ENCODE results near the gene NFIB. TPM values are rescaled to one million over a fixed set of nuclear protein-coding genes. Genes with fewer than 3 reads are reported as not detected.

Gene NFIB
- total and polyA plus RNA-seq, 2 experiments from 2014 or later, result 15.2 to 27.3 TPM

DNA sequence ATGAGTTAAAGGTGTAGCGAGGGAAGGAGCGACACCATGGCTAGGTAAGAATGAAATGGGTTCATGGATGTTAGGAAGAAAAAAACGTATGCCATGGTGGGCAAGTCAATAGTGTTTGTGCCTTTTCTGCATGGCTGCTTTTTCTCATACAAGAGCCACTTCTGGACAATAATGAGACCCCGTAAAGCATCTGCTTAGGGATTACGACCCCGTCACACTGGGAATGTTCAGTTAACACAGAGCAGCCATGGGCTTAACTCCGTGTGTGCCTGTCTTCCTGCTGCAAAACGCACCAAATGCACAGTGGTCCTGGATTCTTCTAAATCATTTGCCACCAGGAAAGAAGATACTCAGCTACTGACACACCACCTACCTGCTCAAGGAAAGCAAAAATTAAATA is 81.8 kb downstream of the NFIB start:
- TF ChIP-seq EZH2phosphoT487 (IDR thresholded peaks at IDR 0.05; ENCODE audit: low read depth, severe bottlenecking, unreplicated experiment), result no peak
- no peak for TF ChIP-seq EZH2 (IDR thresholded peaks at IDR 0.05; ENCODE audit: borderline replicate concordance)
- TF ChIP-seq, protein P1, sequence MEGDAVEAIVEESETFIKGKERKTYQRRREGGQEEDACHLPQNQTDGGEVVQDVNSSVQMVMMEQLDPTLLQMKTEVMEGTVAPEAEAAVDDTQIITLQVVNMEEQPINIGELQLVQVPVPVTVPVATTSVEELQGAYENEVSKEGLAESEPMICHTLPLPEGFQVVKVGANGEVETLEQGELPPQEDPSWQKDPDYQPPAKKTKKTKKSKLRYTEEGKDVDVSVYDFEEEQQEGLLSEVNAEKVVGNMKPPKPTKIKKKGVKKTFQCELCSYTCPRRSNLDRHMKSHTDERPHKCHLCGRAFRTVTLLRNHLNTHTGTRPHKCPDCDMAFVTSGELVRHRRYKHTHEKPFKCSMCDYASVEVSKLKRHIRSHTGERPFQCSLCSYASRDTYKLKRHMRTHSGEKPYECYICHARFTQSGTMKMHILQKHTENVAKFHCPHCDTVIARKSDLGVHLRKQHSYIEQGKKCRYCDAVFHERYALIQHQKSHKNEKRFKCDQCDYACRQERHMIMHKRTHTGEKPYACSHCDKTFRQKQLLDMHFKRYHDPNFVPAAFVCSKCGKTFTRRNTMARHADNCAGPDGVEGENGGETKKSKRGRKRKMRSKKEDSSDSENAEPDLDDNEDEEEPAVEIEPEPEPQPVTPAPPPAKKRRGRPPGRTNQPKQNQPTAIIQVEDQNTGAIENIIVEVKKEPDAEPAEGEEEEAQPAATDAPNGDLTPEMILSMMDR (IDR thresholded peaks at IDR 0.05; ENCODE audit: poor library complexity), result no peak
- H3K36me3 ChIP-seq (replicated peaks; ENCODE audit: insufficient read depth, low read depth), result no peaks in the 10 kb centered on the region
- H3K9me2 ChIP-seq (replicated peaks; ENCODE audit: insufficient read depth), result no peaks in the 10 kb centered on the region
- no peaks in the 10 kb centered on the region for H3K27me3 ChIP-seq
- peaks cover 3% of the 10 kb centered on the region for H4K20me1 ChIP-seq (ENCODE audit: insufficient read depth, poor library complexity, severe bottlenecking)
- H2AFZ ChIP-seq, result no peak overlapping the region
- peaks cover 15% of the 10 kb centered on the region for H3K79me2 ChIP-seq
- no peak overlapping the region for H3K4me2 ChIP-seq
- DNase-seq (ENCODE audit: low spot score), result no peak
- H3K27ac ChIP-seq, result no peak overlapping the region
- peaks cover 7% of the 10 kb centered on the region for H3K4me1 ChIP-seq (ENCODE audit: insufficient read depth)
- no peak overlapping the region for H3K4me3 ChIP-seq
- no peaks in the 10 kb centered on the region for H3K9me3 ChIP-seq (ENCODE audit: low read depth)
- 58% methylated on average over 8 of the region's 8 CpGs for WGBS (ENCODE audit: low lambda C conversion rate, missing lambda C conversion rate)

DNA sequence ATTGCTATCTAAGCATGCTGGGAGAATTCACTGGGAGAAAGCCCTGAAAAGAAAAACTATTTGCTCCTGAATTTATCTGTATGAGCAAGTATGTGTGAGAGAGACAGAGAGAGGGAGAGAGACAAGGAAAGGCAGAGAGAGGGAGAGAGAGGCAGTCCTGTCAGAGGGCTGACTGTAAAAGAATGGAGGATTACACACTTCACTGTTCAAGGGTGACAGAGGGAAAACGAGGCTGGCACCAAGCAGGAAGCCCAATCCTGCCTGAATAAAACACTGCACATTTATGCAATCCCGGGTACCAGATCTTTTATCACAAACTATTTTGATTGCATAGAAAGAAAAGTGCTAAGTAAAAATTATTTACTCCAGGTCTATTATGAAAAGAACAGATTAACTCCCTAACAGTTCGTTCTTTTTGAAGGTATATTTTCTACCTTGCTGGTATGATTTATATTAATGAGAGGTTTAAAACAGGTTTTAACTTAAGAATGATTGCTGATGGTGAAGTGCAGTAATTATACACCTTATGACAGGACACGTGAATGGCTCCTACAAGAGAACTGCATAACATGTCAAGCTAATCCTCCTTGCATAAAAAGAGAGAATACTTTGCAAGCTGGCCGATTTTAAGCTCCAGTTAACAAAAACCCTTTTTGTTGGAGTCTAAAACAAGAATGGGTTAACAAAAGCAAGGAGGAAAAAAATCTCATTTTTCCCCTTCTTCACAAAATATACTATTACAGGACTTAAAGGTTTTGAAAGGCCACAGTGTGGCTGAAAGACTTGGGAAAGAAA is 82.5 kb downstream of the NFIB start:
- no peak overlapping the region for H3K4me2 ChIP-seq
- no peak overlapping the region for H3K27ac ChIP-seq
- H3K27me3 ChIP-seq, result no peaks in the 10 kb centered on the region
- 67% methylated on average over 5 of the region's 5 CpGs for WGBS (ENCODE audit: low lambda C conversion rate, missing lambda C conversion rate)
- no peak overlapping the region for H3K4me3 ChIP-seq
- no peaks in the 10 kb centered on the region for H3K36me3 ChIP-seq (replicated peaks; ENCODE audit: insufficient read depth, low read depth)
- TF ChIP-seq, protein P1 (IDR thresholded peaks at IDR 0.05; ENCODE audit: poor library complexity), result no peak
- TF ChIP-seq EZH2 (IDR thresholded peaks at IDR 0.05; ENCODE audit: borderline replicate concordance), result no peak
- peaks cover 7% of the 10 kb centered on the region for H3K4me1 ChIP-seq (ENCODE audit: insufficient read depth)
- H3K79me2 ChIP-seq, result peaks cover 9% of the 10 kb centered on the region
- no peak for DNase-seq (ENCODE audit: low spot score)
- peaks cover 3% of the 10 kb centered on the region for H4K20me1 ChIP-seq (ENCODE audit: insufficient read depth, poor library complexity, severe bottlenecking)
- no peaks in the 10 kb centered on the region for H3K9me3 ChIP-seq (ENCODE audit: low read depth)
- H3K9me2 ChIP-seq (replicated peaks; ENCODE audit: insufficient read depth), result no peaks in the 10 kb centered on the region
- no peak overlapping the region for H2AFZ ChIP-seq

DNA sequence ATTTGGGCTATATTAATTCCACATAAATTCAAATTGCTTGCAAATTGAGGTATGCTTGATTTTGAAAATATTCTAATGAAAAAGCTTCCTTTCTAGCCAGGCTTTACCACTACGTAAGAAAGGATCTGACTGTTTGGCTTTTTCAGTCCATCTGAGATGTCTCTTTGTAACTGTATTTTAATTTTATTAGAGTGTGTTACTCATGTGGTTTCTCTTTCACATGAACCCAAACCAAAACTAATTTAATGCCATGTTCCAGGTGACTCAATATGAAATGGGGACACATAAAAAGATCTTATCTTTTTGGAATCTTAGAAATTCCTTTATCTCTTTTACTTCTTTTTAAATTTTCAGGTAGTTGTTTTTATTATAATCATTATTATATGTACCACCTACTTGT is 85.3 kb downstream of the NFIB start:
- WGBS (ENCODE audit: low lambda C conversion rate, missing lambda C conversion rate), result 92% methylated on average over 1 of the region's 1 CpG

More for the DNA sequence above, 85.3 kb downstream of the NFIB start:
- Histone ChIP-seq H4K20me1 (ENCODE audit: insufficient read depth, poor library complexity, severe bottlenecking) (no peaks in the 10 kb centered on the region), H3K9me3 (ENCODE audit: low read depth) (no peaks in the 10 kb centered on the region), H3K4me3 (no peak overlapping the region), H3K9me2 (replicated peaks; ENCODE audit: insufficient read depth) (no peaks in the 10 kb centered on the region), H2AFZ (no peak overlapping the region), H3K4me1 (ENCODE audit: insufficient read depth) (no peaks in the 10 kb centered on the region), H3K27me3 (no peaks in the 10 kb centered on the region), H3K36me3 (replicated peaks; ENCODE audit: insufficient read depth, low read depth) (no peaks in the 10 kb centered on the region), H3K27ac (no peak overlapping the region), H3K4me2 (no peak overlapping the region), H3K79me2 (peaks cover 24% of the 10 kb centered on the region)
- DNase-seq (ENCODE audit: low spot score), result no peak
- TF ChIP-seq, protein P1 (IDR thresholded peaks at IDR 0.05; ENCODE audit: poor library complexity), result no peak
- TF ChIP-seq EZH2 (IDR thresholded peaks at IDR 0.05; ENCODE audit: borderline replicate concordance) (no peak), EZH2phosphoT487 (IDR thresholded peaks at IDR 0.05; ENCODE audit: low read depth, severe bottlenecking, unreplicated experiment) (no peak)

Measured in hepatocyte (in vitro differentiated cells).